Stimulated activated CD8-positive, alpha-beta memory T cell treated with anti-CD3 and anti-CD28 coated beads, Interleukin-15, amount 100 ng/mL, for 4 hours (primary cell): ENCODE data around the gene MAML3.

ENCODE experiments used
- DNase-seq, 2 donors: peaks; one replicate each; pipeline ENCODE4 v3.0.0-alpha.2; 2020; ENCODE audit warnings: low read depth in 2 of 2

MAML3 gene

DNA sequence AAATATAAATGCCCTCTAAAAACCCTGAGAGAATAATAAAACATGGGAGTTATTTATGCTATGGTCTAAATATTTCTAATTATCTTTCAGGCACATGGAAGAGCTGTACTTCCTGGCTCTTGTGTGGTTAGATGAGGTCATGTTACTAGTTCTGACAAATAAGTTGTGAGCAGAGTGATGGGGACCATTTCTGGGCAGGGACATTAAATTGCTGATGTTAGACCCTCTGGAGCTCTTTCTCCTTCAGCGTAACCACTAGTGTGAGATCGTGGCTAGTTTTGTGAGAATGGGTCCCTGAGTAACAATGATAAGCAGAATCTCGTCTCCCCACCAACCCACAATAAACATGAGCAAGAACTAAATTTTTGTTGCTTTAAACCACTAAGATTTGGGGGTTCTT lies 108.0 kb downstream of the MAML3 start:
- no peak for DNase-seq

GRCh38 chr4:140044337-140044902 lies 109.6 kb downstream of the MAML3 start:
- DNase-seq, result no peak

- no peak for DNase-seq
These were observed 111.3 kb downstream of the MAML3 start for GRCh38 chr4:140042634-140043033.

DNA sequence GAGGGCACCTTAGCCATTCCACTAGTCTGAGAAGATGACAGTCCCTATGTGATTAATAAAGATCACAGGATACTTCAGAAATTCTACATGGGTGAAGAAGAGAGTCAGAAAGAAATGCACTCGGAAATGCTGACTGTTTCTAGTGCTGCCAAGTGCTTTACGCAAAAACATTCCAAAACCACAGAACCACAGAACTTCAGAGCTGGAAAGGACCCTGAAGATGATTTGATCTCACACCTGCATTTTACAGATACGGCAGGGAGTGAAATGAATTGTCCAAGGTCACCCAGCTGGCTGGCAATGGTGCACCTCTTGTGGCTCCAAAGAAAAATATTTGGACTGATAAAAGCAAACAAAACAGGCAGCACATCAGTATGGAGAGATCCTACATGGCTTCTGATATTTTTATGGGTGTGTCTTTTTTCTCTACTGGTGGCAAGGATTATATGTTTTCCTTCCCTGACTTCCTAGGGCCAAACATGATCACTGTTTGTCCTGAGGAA lies 115.9 kb downstream of the MAML3 start:
- DNase-seq, result no peak

- no peak for DNase-seq
These were observed 116.5 kb downstream of the MAML3 start for GRCh38 chr4:140037353-140038030.

DNA sequence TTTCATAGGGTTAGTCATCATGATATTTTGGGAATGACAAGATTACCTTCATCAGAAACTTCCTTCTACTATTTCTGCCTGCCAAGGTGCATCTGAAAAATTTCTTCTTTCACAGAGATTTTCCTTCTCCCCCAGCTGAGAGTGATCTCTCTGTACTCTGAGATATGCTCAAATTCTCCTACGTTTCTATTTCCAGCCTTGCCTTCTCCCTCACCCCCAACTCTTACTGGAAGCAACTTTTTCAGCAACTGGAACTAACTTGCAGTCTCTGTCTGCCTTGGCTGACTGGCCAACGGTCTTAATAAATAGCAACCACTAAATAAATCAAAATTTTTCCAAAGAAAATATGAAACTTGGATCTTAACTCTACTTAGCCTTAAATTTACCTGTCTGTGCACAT lies 122.3 kb downstream of the MAML3 start:
- no peak for DNase-seq

DNA sequence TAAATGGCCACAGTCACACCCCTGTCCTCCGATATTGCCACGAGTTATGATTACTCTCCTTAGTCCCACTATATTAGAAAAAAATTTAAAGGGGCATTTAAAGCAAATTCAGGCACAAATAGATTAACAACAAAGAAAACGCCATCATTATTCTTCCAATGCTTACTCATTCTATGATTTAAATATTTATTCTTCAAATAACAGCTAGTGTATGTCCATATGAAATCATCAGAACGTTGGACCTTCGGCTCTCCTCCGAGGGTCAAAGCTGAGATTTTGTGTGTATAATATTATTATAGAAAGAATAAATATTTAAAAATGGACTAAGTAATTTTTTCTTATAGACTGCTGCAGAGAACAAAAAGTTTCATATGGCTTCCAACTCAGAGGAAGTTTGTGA lies 122.9 kb downstream of the MAML3 start:
- DNase-seq, result no peak

- no peak for DNase-seq
These were observed 125.1 kb downstream of the MAML3 start for GRCh38 chr4:140028676-140029517.

DNA sequence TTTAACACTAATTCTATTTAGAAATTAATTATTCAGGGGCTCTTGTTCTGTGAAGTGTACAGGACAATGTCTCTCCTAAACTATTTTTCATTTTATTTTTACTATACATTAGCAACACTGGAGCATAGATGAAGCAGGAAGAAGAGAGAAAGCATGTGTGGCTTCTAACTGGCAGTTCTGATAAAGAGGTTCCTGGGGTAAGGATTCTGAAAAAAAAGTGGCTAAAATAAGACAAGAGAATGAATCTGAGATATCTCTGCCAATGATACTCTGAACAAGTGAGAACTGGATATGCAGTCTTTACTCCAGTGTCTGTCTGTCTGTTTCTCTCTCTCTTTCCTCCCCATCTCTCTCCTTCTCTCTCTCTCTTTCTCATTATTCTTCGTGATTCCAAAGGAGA lies 125.9 kb downstream of the MAML3 start:
- no peak for DNase-seq

DNA sequence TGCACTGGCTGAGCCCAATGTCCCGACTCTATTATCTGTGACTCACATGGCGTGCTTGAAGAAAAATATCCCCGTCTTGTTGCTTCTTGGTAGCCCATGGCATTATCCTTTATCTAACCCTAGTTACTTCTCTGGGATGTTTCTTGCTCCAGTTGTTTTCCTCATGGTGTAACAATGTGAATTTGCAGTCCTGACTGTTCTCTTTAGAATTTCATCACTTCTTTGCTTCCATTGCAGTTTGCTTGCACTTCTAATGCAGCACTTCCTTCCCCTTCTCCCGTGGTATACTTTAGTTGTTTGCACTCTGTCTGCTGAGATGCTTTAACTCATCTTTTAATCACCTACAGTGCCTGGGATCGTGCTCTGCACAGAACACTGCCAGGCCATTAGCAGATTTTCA lies 126.9 kb downstream of the MAML3 start:
- no peak for DNase-seq

DNA sequence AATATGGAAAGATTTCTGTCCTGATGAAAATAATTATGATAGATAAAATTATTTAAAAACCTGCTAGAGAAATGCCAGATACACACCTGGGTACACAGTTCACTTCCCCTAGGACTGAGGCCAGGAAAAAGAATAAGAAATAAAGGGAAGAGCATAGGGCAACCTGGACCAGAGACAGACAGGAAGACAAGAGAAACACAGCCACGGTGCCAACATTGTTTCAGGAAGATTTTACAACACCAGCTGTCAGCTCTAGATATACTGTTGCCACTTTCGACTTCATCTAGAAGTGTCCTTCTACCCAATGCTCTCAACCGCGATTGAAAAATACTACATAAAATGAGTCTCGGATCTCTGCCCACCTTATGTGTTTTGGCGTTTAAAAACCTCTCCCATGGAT lies 128.5 kb downstream of the MAML3 start:
- no peak for DNase-seq

DNA sequence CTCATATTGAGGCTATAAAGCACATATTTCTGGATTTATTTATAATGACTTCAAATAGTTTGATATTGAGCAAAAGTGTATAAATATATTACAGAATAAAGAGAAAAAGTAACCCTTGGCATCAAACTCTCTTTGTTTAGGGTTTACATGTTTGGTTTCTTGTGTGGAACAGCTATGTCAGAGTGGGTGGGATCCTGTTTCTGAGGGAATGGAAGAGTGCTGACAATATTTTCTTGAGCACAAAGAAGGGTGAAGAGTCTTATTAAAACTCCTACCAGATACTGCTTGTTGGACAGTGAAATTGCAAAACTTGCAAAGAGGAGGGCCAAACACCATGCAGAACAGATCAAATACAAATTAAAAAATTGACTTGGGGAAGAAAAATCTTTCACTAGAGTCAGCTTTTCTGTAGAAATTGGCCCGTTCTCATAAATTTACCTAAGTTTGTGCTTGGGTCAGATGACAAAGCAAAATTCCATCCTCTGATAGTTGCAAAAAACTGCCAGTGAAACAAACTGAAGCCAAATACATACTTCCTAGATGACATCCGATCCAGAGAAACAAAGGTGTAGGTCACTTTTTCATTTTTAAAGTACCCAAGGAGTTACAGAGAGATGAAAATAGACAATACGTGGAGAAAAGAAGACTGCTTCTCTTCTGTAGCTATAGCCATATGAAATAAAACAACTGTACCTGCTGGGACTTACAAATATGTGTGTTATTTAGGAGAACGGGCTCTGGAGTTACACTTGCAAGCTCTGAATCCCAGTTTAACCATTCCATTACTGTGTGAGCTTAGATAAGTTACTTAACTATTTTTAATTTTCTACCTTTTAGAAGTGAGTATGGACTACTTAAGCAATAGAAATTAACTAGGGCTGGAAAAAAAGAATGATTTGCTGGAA lies 133.3 kb downstream of the MAML3 start:
- no peak for DNase-seq

GRCh38 chr4:140019619-140020347 lies 134.2 kb downstream of the MAML3 start:
- no peak for DNase-seq

DNA sequence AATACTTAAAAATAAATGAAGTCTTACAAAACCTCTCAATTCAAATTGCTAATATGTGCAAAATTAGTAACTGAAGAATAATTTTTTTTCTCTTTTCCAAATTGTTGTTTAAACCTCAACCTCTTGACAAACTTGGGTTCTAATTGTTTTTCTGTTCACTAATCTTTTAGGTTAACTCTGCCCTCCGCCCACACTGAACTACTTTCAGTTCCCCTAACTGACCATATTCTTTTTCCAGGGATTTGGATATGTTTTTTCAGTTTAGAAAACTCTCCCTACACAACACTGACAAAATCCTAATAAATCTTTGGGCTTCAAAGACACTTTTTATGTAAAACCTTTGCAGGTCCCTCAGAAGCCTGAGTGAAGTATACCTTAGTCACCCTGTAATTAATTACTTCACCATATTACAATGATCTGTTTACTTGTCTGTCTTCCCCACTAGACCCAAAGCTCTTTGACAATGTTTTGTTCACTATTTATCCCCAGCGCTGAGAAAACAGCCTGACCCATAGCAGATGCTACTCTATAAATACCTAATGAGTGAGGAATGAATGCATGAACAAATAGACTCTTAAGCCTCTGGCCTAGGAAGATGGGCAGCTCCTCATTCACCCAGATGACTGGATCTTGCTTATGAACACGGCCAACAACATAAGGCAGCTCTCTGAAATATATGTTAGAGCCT lies 134.9 kb downstream of the MAML3 start:
- no peak for DNase-seq

DNA sequence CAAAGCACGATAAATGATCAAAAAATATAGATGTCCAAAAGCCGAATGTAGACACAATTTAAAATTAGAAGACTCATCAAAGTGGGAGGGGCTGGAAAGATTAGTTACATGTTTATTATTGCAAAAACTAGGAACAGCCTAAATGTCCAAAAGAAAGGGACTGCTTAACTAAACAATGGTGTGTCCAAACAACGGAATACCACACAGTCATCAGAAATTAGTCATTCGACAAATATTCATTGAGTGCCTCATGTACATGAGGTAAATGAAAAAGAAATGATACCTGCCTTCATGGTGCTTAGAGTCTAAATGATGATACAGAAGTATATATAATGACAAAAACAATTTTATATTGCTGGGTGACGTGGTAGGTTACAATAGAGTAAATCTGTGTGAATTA lies 139.7 kb downstream of the MAML3 start:
- DNase-seq, result no peak

DNA sequence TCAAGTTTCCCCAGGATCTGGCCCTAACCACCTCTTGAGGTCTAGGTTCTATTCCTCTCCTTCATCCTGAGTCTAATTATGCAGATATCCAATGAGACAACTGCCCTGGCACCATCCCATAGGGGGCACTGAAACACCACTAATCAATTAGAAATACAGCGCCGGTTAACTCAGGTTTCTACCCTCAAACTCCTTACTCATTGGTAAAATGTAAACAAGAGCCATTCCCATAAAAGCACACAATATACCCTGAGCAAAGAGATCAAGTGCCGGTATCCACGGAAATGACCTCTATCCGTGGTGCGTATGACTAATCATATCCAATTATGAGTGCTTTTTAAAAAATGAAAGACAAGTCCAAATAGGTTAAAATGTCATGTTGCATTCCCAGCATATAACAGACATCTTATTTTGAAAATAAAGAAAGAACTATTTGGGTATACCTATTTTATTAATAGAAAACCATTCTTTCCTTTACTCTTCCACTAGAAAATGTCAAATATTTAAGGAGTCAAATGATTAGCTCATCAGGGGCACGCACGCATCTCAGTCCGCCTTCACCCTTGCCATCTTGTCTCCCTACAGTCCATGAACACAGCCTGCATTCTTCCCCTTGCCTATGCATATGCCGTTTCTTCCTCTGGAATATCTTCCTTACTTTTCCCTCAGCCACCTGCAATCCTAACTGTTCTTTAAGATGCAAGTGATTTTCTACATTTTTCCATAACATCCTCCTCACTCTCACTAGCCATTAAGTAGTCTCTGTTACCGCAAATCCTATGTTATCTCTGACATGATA lies 141.1 kb downstream of the MAML3 start:
- peak; percentile 4 to 46 for DNase-seq

DNA sequence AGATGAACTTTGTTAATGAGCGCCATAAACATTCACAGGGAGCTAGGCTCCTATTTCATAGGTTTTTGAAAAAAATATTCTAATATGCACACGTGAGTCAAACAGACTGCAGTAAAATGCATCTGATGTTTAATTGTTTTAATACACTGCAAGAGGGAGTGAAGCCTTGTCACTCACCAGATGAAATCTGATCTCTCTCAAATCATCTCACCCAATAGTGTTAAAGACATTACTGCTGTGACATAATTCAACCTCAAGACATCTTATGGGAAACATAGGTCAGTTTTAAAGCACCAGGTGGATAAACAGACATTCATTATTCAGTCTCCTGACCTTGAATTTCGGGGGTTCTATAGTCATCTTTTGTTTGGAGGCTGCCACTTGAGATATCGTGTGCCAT lies 148.3 kb downstream of the MAML3 start:
- no peak for DNase-seq

GRCh38 chr4:140004922-140005627 lies 148.9 kb downstream of the MAML3 start:
- no peak for DNase-seq

DNA sequence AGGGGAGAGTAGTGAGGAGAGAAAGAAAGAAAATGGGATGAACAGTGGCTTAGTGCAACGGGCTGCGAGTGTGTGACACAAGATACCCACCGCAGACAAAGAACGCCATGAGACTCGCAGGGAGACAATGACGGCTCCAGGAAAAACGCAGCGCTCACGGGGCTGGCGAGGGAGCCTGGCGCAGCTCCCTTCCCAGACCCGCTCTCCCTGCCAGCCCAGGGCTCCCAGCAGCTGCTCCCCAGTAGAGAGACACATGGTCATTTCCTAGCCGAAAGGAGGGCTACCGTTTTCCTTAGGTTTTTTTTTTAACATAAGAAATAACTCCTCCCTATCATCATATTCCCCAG lies 149.5 kb downstream of the MAML3 start:
- DNase-seq, result no peak
